ENCODE measurements around the gene SEC31B.

- TF ChIP-seq REST (IDR thresholded peaks at IDR 0.05; ENCODE audit: unreplicated experiment) (no peak), EZH2 (IDR thresholded peaks at IDR 0.05; ENCODE audit: low read depth, unreplicated experiment) (no peak), ZNF114 (CRISPR knock-in tag; IDR thresholded peaks at IDR 0.05) (no peak), CTCF (conservative IDR thresholded peaks at IDR 0.05; ENCODE audit: low read depth in 2 of 2) (peak; percentile 87 to 89), POLR2AphosphoS5 (IDR thresholded peaks at IDR 0.05; ENCODE audit: low read depth) (peak; percentile 91), EZH2phosphoT487 (IDR thresholded peaks at IDR 0.05; ENCODE audit: unreplicated experiment) (no peak)
Measured at GRCh38 chr10:100535715-100536353, 16.2 kb upstream of the SEC31B start, which contains the start of gene HIF1AN.
